Caco-2 (cell line): ENCODE measurements around the gene RASGRP3. TPM values are rescaled to one million over a fixed set of nuclear protein-coding genes. Genes with fewer than 3 reads are reported as not detected.

Experiments
- BruUV-seq: library from RNA; stranded (reverse); fragments of 400-500 nt; replicated peaks from 2 replicates; lab custom pipeline; 2021; lab: Mats Ljungman, UMichigan
- CTCF ChIA-PET: fragments of 300-600 bp; sonication (Branson Sonifier 250); formaldehyde crosslinking; loops from one replicate; lab custom pipeline; 2022; ENCODE audit warnings: antibody characterized with exemption; lab: Charles Lee
- POLR2A ChIA-PET: fragments of 300-600 bp; sonication (Branson Sonifier 250); formaldehyde crosslinking; loops from one replicate; lab custom pipeline; 2022; ENCODE audit warnings: antibody characterized with exemption; lab: Charles Lee
- DNase-seq, 2 experiments: peaks; one replicate each; pipeline versions ENCODE4 v3.0.0 to v3.0.0-alpha.2; 2020 to 2022
- H3K27me3 ChIP-seq: replicated peaks from 2 replicates; pipeline ENCODE4 v1.6.0; 2011; ENCODE audit warnings: low read length; ENCODE audit not compliant: control insufficient read depth, insufficient read depth
- H3K36me3 ChIP-seq: 2 replicates; pipeline ENCODE4 v1.5.1; 2011; ENCODE audit warnings: low read length; ENCODE audit not compliant: control insufficient read depth, insufficient read depth
- H3K4me1 ChIP-seq: fragments of 250-450 bp; sonication (Bioruptor Pico); 2 replicates; pipeline ENCODE4 v1.5.1; 2020; ENCODE audit warnings: mild to moderate bottlenecking
- H3K4me3 ChIP-seq: 2 replicates; pipeline ENCODE4 v1.5.1; 2011; ENCODE audit warnings: low read depth, mild to moderate bottlenecking, control low read depth, low read length
- H3K9me3 ChIP-seq: fragments of 250-450 bp; sonication (Bioruptor Pico); 2 replicates; pipeline ENCODE4 v1.5.1; 2020; ENCODE audit warnings: mild to moderate bottlenecking, moderate library complexity
- H3K27ac Mint-ChIP-seq: one replicate; pipeline ENCODE4 v1.8.0; 2022; ENCODE audit warnings: mixed read lengths; ENCODE audit not compliant: unreplicated experiment
- H3K27me3 Mint-ChIP-seq: one replicate; pipeline ENCODE4 v1.8.0; 2022; ENCODE audit warnings: mixed read lengths; ENCODE audit not compliant: insufficient read depth, unreplicated experiment
- H3K36me3 Mint-ChIP-seq: one replicate; pipeline ENCODE4 v1.8.0; 2022; ENCODE audit warnings: mild to moderate bottlenecking, mixed read lengths; ENCODE audit not compliant: insufficient read depth, unreplicated experiment
- H3K4me1 Mint-ChIP-seq: one replicate; pipeline ENCODE4 v1.8.0; 2022; ENCODE audit warnings: low read depth, mixed read lengths; ENCODE audit not compliant: unreplicated experiment
- H3K4me3 Mint-ChIP-seq: one replicate; pipeline ENCODE4 v1.8.0; 2022; ENCODE audit warnings: mild to moderate bottlenecking, moderate library complexity, mixed read lengths; ENCODE audit not compliant: unreplicated experiment
- H3K9me3 Mint-ChIP-seq: one replicate; pipeline ENCODE4 v1.8.0; 2022; ENCODE audit warnings: mixed read lengths; ENCODE audit not compliant: unreplicated experiment
- CTCF ChIP-seq, 2 experiments: fragments of 200-600 bp in 1 of 2; IDR thresholded peaks; 1 replicate in 1 of 2; 2 replicates in 1 of 2; pipeline versions ENCODE4 v1.5.1 to v1.8.0; 2011 to 2022; ENCODE audit warnings: antibody characterized with exemption in 1 of 2, control low read depth in 1 of 2, inconsistent platforms in 1 of 2, low read depth in 1 of 2, low read length in 1 of 2, mild to moderate bottlenecking in 1 of 2, moderate library complexity in 1 of 2; ENCODE audit not compliant: insufficient read depth in 1 of 2, severe bottlenecking in 1 of 2, unreplicated experiment in 1 of 2
- intact Hi-C: fragments of 100-400 bp; cut with micrococcal nuclease; formaldehyde crosslinking; loops from one replicate; pipeline ENCODE4 v1.10.0; 2022; ENCODE audit not compliant: unreplicated experiment
- total RNA-seq: library from RNA; stranded (reverse); gene quantifications from 2 replicates; pipeline ENCODE4 v1.2.3, GENCODE V29; 2022

The RASGRP3 gene
- total RNA-seq, 1 experiment from 2014 or later = 9.2 TPM

- Mint-ChIP-seq H3K27me3 (no peaks in the 10 kb centered on the region), H3K9me3 (peaks cover 9% of the 10 kb centered on the region), H3K4me1 (no peaks in the 10 kb centered on the region), H3K27ac (no peak overlapping the region), H3K4me3 (no peak overlapping the region), H3K36me3 (no peaks in the 10 kb centered on the region)
- H3K4me3 ChIP-seq = no peak overlapping the region
- CTCF ChIA-PET = no interaction called here
- no peaks in the 10 kb centered on the region for H3K36me3 ChIP-seq
- TF ChIP-seq CTCF (IDR thresholded peaks at IDR 0.05; ENCODE audit: insufficient read depth in 1 of 2, low read depth in 1 of 2, low read length in 1 of 2, severe bottlenecking in 1 of 2, unreplicated experiment in 1 of 2) = no peak
- no peaks in the 10 kb centered on the region for H3K27me3 ChIP-seq
- intact Hi-C loops = no loop called here
- POLR2A ChIA-PET = no interaction called here
- no peaks in the 10 kb centered on the region; the same call in 1 of the 2 replicates for H3K4me1 ChIP-seq
- no peak for DNase-seq
- BruUV-seq = no TSS peak
- no peaks in the 10 kb centered on the region for H3K9me3 ChIP-seq
Measured at GRCh38 chr2:33606100-33606499, 129.7 kb downstream of the RASGRP3 start.

GRCh38 chr2:33606622-33607021 is 130.2 kb downstream of the RASGRP3 start:
- Histone ChIP-seq H3K9me3 (no peaks in the 10 kb centered on the region), H3K4me1 (no peaks in the 10 kb centered on the region; the same call in 1 of the 2 replicates), H3K36me3 (no peaks in the 10 kb centered on the region), H3K27me3 (no peaks in the 10 kb centered on the region), H3K4me3 (no peak overlapping the region)
- no peak for DNase-seq
- no peak for TF ChIP-seq CTCF (IDR thresholded peaks at IDR 0.05; ENCODE audit: insufficient read depth in 1 of 2, low read depth in 1 of 2, low read length in 1 of 2, severe bottlenecking in 1 of 2, unreplicated experiment in 1 of 2)
- CTCF ChIA-PET = no interaction called here
- no peaks in the 10 kb centered on the region for H3K4me1 Mint-ChIP-seq
- H3K27ac Mint-ChIP-seq = no peak overlapping the region
- H3K27me3 Mint-ChIP-seq = no peaks in the 10 kb centered on the region
- intact Hi-C loops = no loop called here
- BruUV-seq = no TSS peak
- POLR2A ChIA-PET = no interaction called here
- H3K36me3 Mint-ChIP-seq = no peaks in the 10 kb centered on the region
- H3K9me3 Mint-ChIP-seq = peaks cover 9% of the 10 kb centered on the region
- H3K4me3 Mint-ChIP-seq = no peak overlapping the region

- H3K36me3 Mint-ChIP-seq = no peaks in the 10 kb centered on the region
- no peaks in the 10 kb centered on the region for H3K27me3 Mint-ChIP-seq
- Histone ChIP-seq H3K9me3 (no peaks in the 10 kb centered on the region), H3K36me3 (no peaks in the 10 kb centered on the region), H3K27me3 (no peaks in the 10 kb centered on the region), H3K4me1 (no peaks in the 10 kb centered on the region; the same call in 1 of the 2 replicates), H3K4me3 (no peak overlapping the region)
- H3K4me3 Mint-ChIP-seq = no peak overlapping the region
- BruUV-seq = no TSS peak
- intact Hi-C loops = no loop called here
- no peaks in the 10 kb centered on the region for H3K4me1 Mint-ChIP-seq
- H3K9me3 Mint-ChIP-seq = peaks cover 9% of the 10 kb centered on the region
- no peak overlapping the region for H3K27ac Mint-ChIP-seq
- no peak for TF ChIP-seq CTCF (IDR thresholded peaks at IDR 0.05; ENCODE audit: insufficient read depth in 1 of 2, low read depth in 1 of 2, low read length in 1 of 2, severe bottlenecking in 1 of 2, unreplicated experiment in 1 of 2)
- POLR2A ChIA-PET = no interaction called here
- no peak for DNase-seq
- CTCF ChIA-PET = no interaction called here
Measured at GRCh38 chr2:33607251-33607721, 130.8 kb downstream of the RASGRP3 start.
